Measurements from ENCODE around the gene RCVRN. TPM values are rescaled to one million over a fixed set of nuclear protein-coding genes. Genes with fewer than 3 reads are reported as not detected.

RCVRN gene
- total RNA-seq, 2 donors from 2014 or later: 0.24 to 0.37 TPM

DNA sequence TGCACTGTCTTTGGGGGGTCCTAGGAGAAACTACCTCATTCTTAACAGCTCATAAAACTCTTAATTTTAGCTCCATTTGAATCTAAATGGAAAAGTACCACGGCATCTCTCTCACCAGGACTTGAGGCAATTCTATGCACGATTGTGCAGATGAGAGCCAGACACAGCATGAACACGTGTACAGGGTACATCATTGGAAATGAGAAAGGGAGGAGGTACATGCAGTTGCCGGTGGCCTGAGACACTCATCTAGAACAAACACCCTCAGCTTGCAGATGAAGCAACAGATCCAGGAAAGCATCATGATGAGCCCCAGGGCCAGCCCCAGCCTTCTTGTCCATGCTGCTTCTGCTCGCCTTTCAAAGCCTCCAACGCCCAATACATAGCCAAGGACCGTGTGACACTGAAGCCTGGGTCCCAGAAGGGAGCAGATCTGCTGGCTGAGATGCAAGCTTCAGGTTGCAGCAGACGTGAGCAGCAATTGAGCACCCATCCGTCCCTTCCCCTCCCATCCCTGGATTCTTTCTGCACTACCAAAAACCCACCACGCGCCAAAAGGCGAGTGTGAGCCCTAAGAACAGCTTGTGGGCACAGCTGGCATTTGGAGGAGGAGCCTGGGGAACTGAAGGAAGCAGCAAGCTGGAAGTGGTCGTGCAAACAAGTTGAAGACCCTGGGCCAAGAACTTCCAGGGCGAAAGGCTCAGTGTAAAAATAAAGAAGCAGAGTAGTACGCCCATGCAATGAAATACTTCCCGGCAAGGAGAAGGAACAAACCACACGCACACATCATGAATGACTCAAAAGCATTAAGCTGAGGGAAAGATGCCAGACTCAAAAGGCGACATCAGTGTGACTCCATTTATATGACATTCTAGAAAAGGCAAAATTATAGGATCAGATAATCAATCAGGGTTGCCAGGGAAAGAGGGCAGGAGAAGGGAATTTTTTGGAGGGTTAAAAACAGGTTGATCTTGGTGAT is 7.3 kb upstream of the RCVRN start:
- H3K9me3 ChIP-seq: no peaks in the 10 kb centered on the region
- DNase-seq (ENCODE audit: low spot score): no peak
- no peak overlapping the region for H3K27ac ChIP-seq
- TF ChIP-seq, protein P1, sequence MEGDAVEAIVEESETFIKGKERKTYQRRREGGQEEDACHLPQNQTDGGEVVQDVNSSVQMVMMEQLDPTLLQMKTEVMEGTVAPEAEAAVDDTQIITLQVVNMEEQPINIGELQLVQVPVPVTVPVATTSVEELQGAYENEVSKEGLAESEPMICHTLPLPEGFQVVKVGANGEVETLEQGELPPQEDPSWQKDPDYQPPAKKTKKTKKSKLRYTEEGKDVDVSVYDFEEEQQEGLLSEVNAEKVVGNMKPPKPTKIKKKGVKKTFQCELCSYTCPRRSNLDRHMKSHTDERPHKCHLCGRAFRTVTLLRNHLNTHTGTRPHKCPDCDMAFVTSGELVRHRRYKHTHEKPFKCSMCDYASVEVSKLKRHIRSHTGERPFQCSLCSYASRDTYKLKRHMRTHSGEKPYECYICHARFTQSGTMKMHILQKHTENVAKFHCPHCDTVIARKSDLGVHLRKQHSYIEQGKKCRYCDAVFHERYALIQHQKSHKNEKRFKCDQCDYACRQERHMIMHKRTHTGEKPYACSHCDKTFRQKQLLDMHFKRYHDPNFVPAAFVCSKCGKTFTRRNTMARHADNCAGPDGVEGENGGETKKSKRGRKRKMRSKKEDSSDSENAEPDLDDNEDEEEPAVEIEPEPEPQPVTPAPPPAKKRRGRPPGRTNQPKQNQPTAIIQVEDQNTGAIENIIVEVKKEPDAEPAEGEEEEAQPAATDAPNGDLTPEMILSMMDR (IDR thresholded peaks at IDR 0.05): no peak
- H3K36me3 ChIP-seq: peaks cover 39% of the 10 kb centered on the region
- no peaks in the 10 kb centered on the region for H3K27me3 ChIP-seq
- no peaks in the 10 kb centered on the region for H3K4me1 ChIP-seq
- no peak overlapping the region for H3K4me3 ChIP-seq

DNA sequence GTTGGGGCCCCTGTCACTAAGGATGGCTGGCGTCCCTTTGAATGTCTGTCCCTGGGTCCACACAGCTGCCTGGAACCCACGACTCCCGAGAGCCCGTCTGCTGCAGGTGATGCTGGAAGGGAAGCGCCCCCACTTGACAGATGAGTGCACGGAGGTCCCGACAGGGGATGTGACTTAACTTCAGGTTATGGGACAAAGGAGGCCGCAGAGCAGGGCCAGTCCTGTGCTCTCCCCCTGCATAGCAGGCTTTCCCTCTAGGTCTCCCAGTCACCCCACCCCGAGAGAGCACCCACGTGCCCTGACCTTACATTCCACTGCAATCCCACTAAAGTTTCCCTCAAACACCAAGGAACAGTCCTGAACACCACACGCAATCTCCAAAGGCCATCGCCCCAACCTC is 6.0 kb upstream of the RCVRN start:
- H3K4me3 ChIP-seq: no peak overlapping the region
- H3K9me3 ChIP-seq: no peaks in the 10 kb centered on the region
- H3K4me1 ChIP-seq: no peaks in the 10 kb centered on the region
- H3K27me3 ChIP-seq: no peaks in the 10 kb centered on the region
- H3K36me3 ChIP-seq: peaks cover 25% of the 10 kb centered on the region
- no peak overlapping the region for H3K27ac ChIP-seq
- TF ChIP-seq, protein P1 (IDR thresholded peaks at IDR 0.05): no peak
- DNase-seq (ENCODE audit: low spot score): no peak

DNA sequence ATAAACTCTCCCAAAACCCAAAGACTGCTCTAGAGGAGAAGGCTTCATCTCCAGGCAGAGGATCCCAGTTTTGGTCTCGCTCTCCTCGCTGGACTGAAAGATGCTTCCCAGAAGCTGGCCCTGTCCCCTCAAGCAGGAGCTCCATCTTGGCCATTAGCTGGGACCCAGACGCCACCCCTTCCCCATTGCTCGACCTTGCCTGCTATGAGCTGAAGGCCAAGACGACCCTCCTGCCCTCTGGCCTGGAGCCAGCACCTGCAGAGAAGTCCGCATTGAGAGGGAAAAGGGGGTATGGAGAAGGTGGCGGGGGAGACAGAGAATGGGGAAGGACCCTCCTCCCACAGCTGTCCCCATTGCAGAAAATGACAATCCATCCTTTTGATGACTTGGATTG is 3.6 kb upstream of the RCVRN start:
- no peaks in the 10 kb centered on the region for H3K9me3 ChIP-seq
- peaks cover 2% of the 10 kb centered on the region for H3K36me3 ChIP-seq
- H3K4me3 ChIP-seq: no peak overlapping the region
- no peak overlapping the region for H3K27ac ChIP-seq
- H3K27me3 ChIP-seq: no peaks in the 10 kb centered on the region
- TF ChIP-seq, protein P1 (IDR thresholded peaks at IDR 0.05): no peak
- H3K4me1 ChIP-seq: no peaks in the 10 kb centered on the region
- DNase-seq (ENCODE audit: low spot score): no peak

DNA sequence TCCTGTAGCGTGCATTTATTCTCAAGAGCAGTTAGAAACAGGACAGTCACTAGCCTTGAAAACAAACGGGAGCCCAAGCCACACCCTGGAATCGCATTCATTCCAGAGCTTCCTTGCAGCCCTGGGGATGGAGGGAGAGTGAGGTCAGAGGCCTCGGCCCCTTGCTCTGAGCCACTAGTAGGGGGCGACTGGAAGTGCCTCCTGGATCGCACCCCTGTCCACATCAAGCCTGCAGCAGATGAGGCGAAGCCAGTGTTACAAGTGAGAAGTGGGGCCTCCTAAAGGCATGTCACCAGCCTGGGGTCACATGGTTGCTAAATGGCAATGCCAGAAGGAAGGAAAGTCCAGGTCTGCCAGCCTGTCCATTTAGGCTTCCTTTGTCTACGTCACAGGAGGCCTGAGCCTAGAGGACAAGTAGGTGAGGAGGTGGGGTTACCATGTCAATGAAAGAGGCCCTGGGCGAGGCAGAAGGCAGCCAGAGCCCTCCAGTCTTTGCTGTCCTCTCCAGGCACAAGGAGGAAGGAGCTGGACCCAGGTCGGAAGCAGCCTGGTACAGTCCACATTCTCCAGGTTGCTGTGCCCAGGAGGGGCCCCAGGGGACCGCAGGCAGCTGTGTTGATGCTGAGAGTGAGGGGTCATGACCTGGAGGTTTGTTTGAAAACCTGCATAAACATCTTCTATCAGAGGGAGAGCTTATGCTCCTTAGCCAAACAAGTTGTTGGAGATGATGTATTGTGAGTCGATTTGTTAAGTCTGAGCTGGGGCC is 3.0 kb upstream of the RCVRN start:
- no peak for DNase-seq (ENCODE audit: low spot score)
- Histone ChIP-seq H3K27ac (no peak overlapping the region), H3K9me3 (no peaks in the 10 kb centered on the region), H3K36me3 (no peaks in the 10 kb centered on the region), H3K4me3 (no peak overlapping the region), H3K27me3 (no peaks in the 10 kb centered on the region), H3K4me1 (no peaks in the 10 kb centered on the region)
- TF ChIP-seq, protein P1 (IDR thresholded peaks at IDR 0.05): no peak

DNA sequence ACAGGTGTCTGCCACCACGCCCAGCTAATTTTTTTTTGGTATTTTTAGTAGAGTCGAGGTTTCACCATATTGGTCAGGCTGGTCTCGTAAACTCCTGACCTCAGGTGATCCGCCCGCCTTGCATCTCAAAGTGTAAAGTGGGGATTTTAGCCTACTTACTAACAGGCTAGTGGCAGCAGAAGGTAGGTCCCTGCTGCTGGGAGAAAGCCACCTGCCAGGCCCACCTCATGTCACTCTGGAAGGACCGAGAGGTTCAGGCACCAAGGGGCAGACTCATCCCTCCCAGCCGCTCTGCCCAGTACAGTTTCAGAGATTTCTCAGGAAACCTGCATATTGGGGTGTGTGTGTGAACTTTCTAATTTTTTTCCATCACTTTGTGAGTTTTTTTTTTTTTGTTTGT is 2.1 kb upstream of the RCVRN start:
- H3K4me3 ChIP-seq: no peak overlapping the region
- TF ChIP-seq, protein P1 (IDR thresholded peaks at IDR 0.05): no peak
- no peaks in the 10 kb centered on the region for H3K27me3 ChIP-seq
- H3K36me3 ChIP-seq: no peaks in the 10 kb centered on the region
- no peaks in the 10 kb centered on the region for H3K4me1 ChIP-seq
- H3K9me3 ChIP-seq: no peaks in the 10 kb centered on the region
- no peak overlapping the region for H3K27ac ChIP-seq
- DNase-seq (ENCODE audit: low spot score): no peak

All from right atrium auricular region (tissue), 2 donors.